Natural killer cell (primary cell): ENCODE measurements around the gene ASF1A. TPM values are rescaled to one million over a fixed set of nuclear protein-coding genes. Genes with fewer than 3 reads are reported as not detected.

Experiments used
- ATAC-seq, 3 donors: fragments of 150-1000 bp in 2 of 3; fragments of 200-7000 bp in 1 of 3; cut with Tn5 transposase; 1 replicate in 1 of 3; 2 replicates in 2 of 3; pipeline ENCODE4 v1.10.0; 2021; ENCODE audit warnings: mild to moderate bottlenecking in 2 of 3, moderate library complexity in 2 of 3
- DNase-seq, 2 donors: peaks; one replicate each; pipeline versions ENCODE4 v3.0.0 to v3.0.0-alpha.2; 2013 to 2021; ENCODE audit warnings: mixed read lengths in 1 of 2
- H3K27ac ChIP-seq: one replicate; pipeline ENCODE4 v1.5.1; 2013; ENCODE audit warnings: mild to moderate bottlenecking, low read length
- H3K27me3 ChIP-seq: one replicate; pipeline ENCODE4 v1.6.1; 2013; ENCODE audit warnings: low read length; ENCODE audit not compliant: control insufficient read depth, insufficient read depth
- H3K36me3 ChIP-seq: one replicate; pipeline ENCODE4 v1.6.1; 2013; ENCODE audit warnings: low read length; ENCODE audit not compliant: control insufficient read depth, insufficient read depth
- H3K4me1 ChIP-seq: one replicate; pipeline ENCODE4 v1.6.1; 2013; ENCODE audit warnings: low read length; ENCODE audit not compliant: control insufficient read depth, insufficient read depth
- H3K4me3 ChIP-seq: one replicate; pipeline ENCODE4 v1.5.1; 2013; ENCODE audit warnings: low read length
- H3K9me3 ChIP-seq: one replicate; pipeline ENCODE4 v1.6.1; 2013; ENCODE audit warnings: low read length; ENCODE audit not compliant: control insufficient read depth, insufficient read depth
- H3K27ac Mint-ChIP-seq, 2 donors: one replicate each; pipeline ENCODE4 v1.8.0; 2022; ENCODE audit warnings: mild to moderate bottlenecking in 2 of 2, mixed read lengths in 2 of 2, moderate library complexity in 1 of 2
- H3K27me3 Mint-ChIP-seq, 2 donors: one replicate each; pipeline ENCODE4 v1.8.0; 2022; ENCODE audit warnings: low read depth in 2 of 2, mixed read lengths in 2 of 2
- H3K36me3 Mint-ChIP-seq: one replicate; pipeline ENCODE4 v1.8.0; 2022; ENCODE audit warnings: mixed read lengths
- H3K4me1 Mint-ChIP-seq, 2 donors: one replicate each; pipeline ENCODE4 v1.8.0; 2022; ENCODE audit warnings: mixed read lengths in 2 of 2
- H3K4me3 Mint-ChIP-seq: one replicate; pipeline ENCODE4 v1.8.0; 2022; ENCODE audit warnings: mild to moderate bottlenecking, moderate library complexity, mixed read lengths
- H3K9me3 Mint-ChIP-seq, 2 donors: one replicate each; pipeline ENCODE4 v1.8.0; 2022; ENCODE audit warnings: mixed read lengths in 2 of 2
- CTCF ChIP-seq: fragments of 200-600 bp; IDR thresholded peaks from one replicate; pipeline ENCODE4 v1.8.0; 2022; ENCODE audit warnings: antibody characterized with exemption
- WGBS: methylation state at CpG from one replicate; pipeline ENCODE4 v1.1.7; 2013; ENCODE audit warnings: missing lambda C conversion rate; ENCODE audit not compliant: insufficient coverage; 5-methylcytosine and 5-hydroxymethylcytosine counted together
- intact Hi-C: fragments of 100-400 bp; cut with micrococcal nuclease; formaldehyde crosslinking; loops from one replicate; pipeline ENCODE4 v1.14.2; 2022
- total RNA-seq, 4 donors: library from RNA; stranded (reverse); fragments of 120-200 nt in 1 of 4; gene quantifications; one replicate each; pipeline versions ENCODE4 v1.2.3 to v1.2.4, GENCODE V29; 2013 to 2022

The ASF1A gene
- total RNA-seq, 3 donors from 2014 or later (not counting 1 experiment from before 2014, with no cell fraction given), result 9.2 to 14.5 (median 10.8) TPM

GRCh38 chr6:118869350-118869749 lies 24.6 kb upstream of the ASF1A start:
- H3K27me3 Mint-ChIP-seq, result no peaks in the 10 kb centered on the region
- no peaks in the 10 kb centered on the region for H3K27me3 ChIP-seq
- H3K36me3 Mint-ChIP-seq, result no peaks in the 10 kb centered on the region
- no peak overlapping the region for H3K4me3 Mint-ChIP-seq
- WGBS, result no CpG with 5 or more reads among the region's 2 CpGs
- no peaks in the 10 kb centered on the region for H3K9me3 Mint-ChIP-seq
- no peak overlapping the region for H3K4me3 ChIP-seq
- no peak for TF ChIP-seq CTCF
- DNase-seq (no peak), ATAC-seq (no peak)
- no peaks in the 10 kb centered on the region for H3K9me3 ChIP-seq
- no peaks in the 10 kb centered on the region for H3K36me3 ChIP-seq
- H3K4me1 ChIP-seq, result peaks cover 6% of the 10 kb centered on the region
- peaks cover 54 to 64% of the 10 kb centered on the region in 2 donors for H3K4me1 Mint-ChIP-seq
- no peak overlapping the region for H3K27ac ChIP-seq
- peak overlapping the region in 1 of 2 donors; percentile 19 for H3K27ac Mint-ChIP-seq
- intact Hi-C loops, result no loop called here

GRCh38 chr6:118869894-118870589 lies 23.9 kb upstream of the ASF1A start:
- Histone ChIP-seq H3K4me3 (no peak overlapping the region), H3K27ac (no peak overlapping the region), H3K9me3 (no peaks in the 10 kb centered on the region), H3K27me3 (no peaks in the 10 kb centered on the region), H3K4me1 (no peaks in the 10 kb centered on the region), H3K36me3 (no peaks in the 10 kb centered on the region)
- intact Hi-C loops, result no loop called here
- DNase-seq (no peak), ATAC-seq (no peak)
- 94% methylated on average over 2 of the region's 2 CpGs for whole genome bisulfite sequencing
- H3K36me3 Mint-ChIP-seq, result no peaks in the 10 kb centered on the region
- peaks cover 47 to 57% of the 10 kb centered on the region in 2 donors for H3K4me1 Mint-ChIP-seq
- H3K27ac Mint-ChIP-seq, result no peak overlapping the region
- H3K27me3 Mint-ChIP-seq, result no peaks in the 10 kb centered on the region
- no peak for TF ChIP-seq CTCF
- H3K4me3 Mint-ChIP-seq, result no peak overlapping the region
- no peaks in the 10 kb centered on the region for H3K9me3 Mint-ChIP-seq

- ATAC-seq (no peak), DNase-seq (no peak)
- Histone ChIP-seq H3K27ac (no peak overlapping the region), H3K4me1 (no peaks in the 10 kb centered on the region), H3K4me3 (no peak overlapping the region), H3K9me3 (no peaks in the 10 kb centered on the region), H3K27me3 (no peaks in the 10 kb centered on the region), H3K36me3 (peaks cover 4% of the 10 kb centered on the region)
- 95% methylated on average over 5 of the region's 5 CpGs for WGBS
- no peaks in the 10 kb centered on the region for H3K9me3 Mint-ChIP-seq
- H3K36me3 Mint-ChIP-seq, result no peaks in the 10 kb centered on the region
- no peak for TF ChIP-seq CTCF
- no peaks in the 10 kb centered on the region for H3K27me3 Mint-ChIP-seq
- intact Hi-C loops, result no loop called here
- no peak overlapping the region for H3K27ac Mint-ChIP-seq
- H3K4me1 Mint-ChIP-seq, result peaks cover 40 to 51% of the 10 kb centered on the region in 2 donors
- no peak overlapping the region for H3K4me3 Mint-ChIP-seq
These were observed 22.6 kb upstream of the ASF1A start for GRCh38 chr6:118871331-118871730.

- H3K4me1 Mint-ChIP-seq, result peaks cover 42 to 55% of the 10 kb centered on the region in 2 donors
- no peak overlapping the region for H3K4me3 Mint-ChIP-seq
- no peaks in the 10 kb centered on the region for H3K27me3 ChIP-seq
- DNase-seq (no peak), ATAC-seq (no peak)
- no peaks in the 10 kb centered on the region for H3K9me3 ChIP-seq
- H3K4me1 ChIP-seq, result no peaks in the 10 kb centered on the region
- no peaks in the 10 kb centered on the region for H3K36me3 Mint-ChIP-seq
- H3K27ac Mint-ChIP-seq, result peak overlapping the region; percentile 7 to 10
- H3K27me3 Mint-ChIP-seq, result no peaks in the 10 kb centered on the region
- no peak overlapping the region for H3K27ac ChIP-seq
- H3K9me3 Mint-ChIP-seq, result no peaks in the 10 kb centered on the region
- peaks cover 4% of the 10 kb centered on the region for H3K36me3 ChIP-seq
- no peak overlapping the region for H3K4me3 ChIP-seq
- no peak for TF ChIP-seq CTCF
- intact Hi-C loops, result no loop called here
These were observed 21.6 kb upstream of the ASF1A start for GRCh38 chr6:118872318-118872717.
